ENCODE data around the gene BBX. TPM values are rescaled to one million over a fixed set of nuclear protein-coding genes. Genes with fewer than 3 reads are reported as not detected.
A peak's percentile ranks its signal among the peaks of the same experiment; 100 is the strongest.

The BBX gene
- total and polyA plus RNA-seq, 2 of the 13 experiments (the other 11 are each of a cell fraction or from before 2014, with no cell fraction given) = 13.7 to 23.2 TPM

- peak; percentile 61 for TF ChIP-seq CTCF (CRISPR knock-in tag; IDR thresholded peaks at IDR 0.05)
- TF ChIP-seq STAG1 (CRISPR knock-in tag; IDR thresholded peaks at IDR 0.05) = peak; percentile 37
- TF ChIP-seq, protein P1, sequence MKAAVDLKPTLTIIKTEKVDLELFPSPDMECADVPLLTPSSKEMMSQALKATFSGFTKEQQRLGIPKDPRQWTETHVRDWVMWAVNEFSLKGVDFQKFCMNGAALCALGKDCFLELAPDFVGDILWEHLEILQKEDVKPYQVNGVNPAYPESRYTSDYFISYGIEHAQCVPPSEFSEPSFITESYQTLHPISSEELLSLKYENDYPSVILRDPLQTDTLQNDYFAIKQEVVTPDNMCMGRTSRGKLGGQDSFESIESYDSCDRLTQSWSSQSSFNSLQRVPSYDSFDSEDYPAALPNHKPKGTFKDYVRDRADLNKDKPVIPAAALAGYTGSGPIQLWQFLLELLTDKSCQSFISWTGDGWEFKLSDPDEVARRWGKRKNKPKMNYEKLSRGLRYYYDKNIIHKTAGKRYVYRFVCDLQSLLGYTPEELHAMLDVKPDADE (CRISPR knock-in tag; IDR thresholded peaks at IDR 0.05) = no peak
- no peak for TF ChIP-seq JARID2 (CRISPR knock-in tag; IDR thresholded peaks at IDR 0.05; ENCODE audit: insufficient replicate concordance)
- no peak for TF ChIP-seq ZSCAN30 (CRISPR knock-in tag; IDR thresholded peaks at IDR 0.05)
- TF ChIP-seq RAD21 (CRISPR knock-in tag; IDR thresholded peaks at IDR 0.05) = no peak
These were observed 332.9 kb downstream of the BBX start (continued) for GRCh38 chr3:107855710-107856109.

DNA sequence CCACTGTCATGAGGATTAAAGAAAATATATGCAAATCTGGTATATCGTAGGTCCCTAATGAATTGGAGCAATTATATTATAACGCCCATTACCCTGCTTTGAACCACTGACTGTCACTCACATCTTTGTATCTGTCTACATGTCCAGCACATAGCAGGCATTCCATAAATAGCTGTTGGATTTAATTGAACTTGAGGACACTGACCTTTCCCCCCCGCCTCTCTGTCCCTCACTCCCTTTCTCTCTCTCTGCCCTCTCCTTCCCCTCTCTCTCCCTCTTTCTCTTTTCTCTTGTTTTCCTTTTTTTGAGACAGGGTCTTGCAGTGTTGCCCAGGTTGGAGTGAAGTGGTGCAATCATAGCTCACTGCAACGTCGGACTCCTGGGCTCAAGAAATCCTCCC is 335.1 kb downstream of the BBX start:
- ATAC-seq = peak; percentile 40; the same call in 1 of the 3 replicates

More for the DNA sequence above, 335.1 kb downstream of the BBX start:
- H4K20me1 ChIP-seq (ENCODE audit: insufficient read depth, low read length) = no peaks in the 10 kb centered on the region
- H3K27me3 ChIP-seq (ENCODE audit: control insufficient read depth in 1 of 2, insufficient read depth in 2 of 2, low read length in 2 of 2) = no peaks in the 10 kb centered on the region
- no TSS peak for BruUV-seq (replicated peaks)
- POLR2A ChIA-PET = no interaction called here
- no peak for FAIRE-seq
- no peak overlapping the region for H2AFZ ChIP-seq (ENCODE audit: low read length)
- CTCF ChIA-PET (ENCODE audit: low intra/inter-chr PET ratio, low total read pairs) = no interaction called here
- in situ Hi-C loops (cut with HindIII; ENCODE audit: extremely low pct_ligation_motif_present, low pct_unique_long_range_greater_than_20kb) = no loop called here
- no peak overlapping the region for H3K4me3 ChIP-seq (replicated peaks in 1 of 3; ENCODE audit: insufficient read depth in 1 of 3, low read depth in 2 of 3, low read length in 3 of 3)
- no peaks in the 10 kb centered on the region for H3K79me2 ChIP-seq (ENCODE audit: insufficient read depth, low read length)
- no peak overlapping the region for H3K9ac ChIP-seq (ENCODE audit: insufficient read depth, low read depth, low read length)
- H3K36me3 ChIP-seq (replicated peaks in 1 of 2; ENCODE audit: control insufficient read depth in 1 of 2, insufficient read depth in 2 of 2, low read length in 2 of 2) = no peaks in the 10 kb centered on the region
- H3K9me3 ChIP-seq (ENCODE audit: low read length) = no peaks in the 10 kb centered on the region; the same call in 1 of the 2 replicates
- H3K27ac ChIP-seq (ENCODE audit: extremely low read length, insufficient read depth, low read length) = no peak overlapping the region
- intact Hi-C loops (cut with micrococcal nuclease; ENCODE audit: unreplicated experiment) = loop anchor here (10.0 kb wide), 1 partner anchor 67 kb away; no protein-coding TSS in a partner anchor
- DNase-seq (ENCODE audit: low spot score) = no peak
- peaks cover 16% of the 10 kb centered on the region; the same call in 1 of the 2 replicates for H3K4me1 ChIP-seq (ENCODE audit: insufficient read depth, low read length)
- no peak overlapping the region for H3K4me2 ChIP-seq (ENCODE audit: low read depth, low read length)
- TF ChIP-seq TEAD3 (CRISPR knock-in tag; optimal IDR thresholded peaks at IDR 0.05; ENCODE audit: borderline replicate concordance) (peak; percentile 49), NR2F2 (IDR thresholded peaks at IDR 0.05; ENCODE audit: borderline replicate concordance, low read depth) (no peak)
- WGBS (ENCODE audit: low lambda C conversion rate) = 34% methylated on average over 5 of the region's 5 CpGs
